OCI-LY7 (cell line): ENCODE measurements around the gene PACS2.

Experiments
- EZH2phosphoT487 ChIP-seq: fragments of 200-600 bp; sonication (generic); IDR thresholded peaks from 2 replicates; pipeline ENCODE4 v1.6.1; 2018; ENCODE audit warnings: low read depth, borderline replicate concordance, mild to moderate bottlenecking, mixed run types, antibody characterized with exemption, low read length, moderate library complexity, mixed read lengths
- TF ChIP-seq, protein P1 (sequence below): fragments of 200-600 bp; sonication (generic); conservative IDR thresholded peaks from 2 replicates; pipeline ENCODE4 v1.5.1; 2014; ENCODE audit warnings: mild to moderate bottlenecking, antibody characterized with exemption, low read length, moderate library complexity, mixed read lengths

DNA sequence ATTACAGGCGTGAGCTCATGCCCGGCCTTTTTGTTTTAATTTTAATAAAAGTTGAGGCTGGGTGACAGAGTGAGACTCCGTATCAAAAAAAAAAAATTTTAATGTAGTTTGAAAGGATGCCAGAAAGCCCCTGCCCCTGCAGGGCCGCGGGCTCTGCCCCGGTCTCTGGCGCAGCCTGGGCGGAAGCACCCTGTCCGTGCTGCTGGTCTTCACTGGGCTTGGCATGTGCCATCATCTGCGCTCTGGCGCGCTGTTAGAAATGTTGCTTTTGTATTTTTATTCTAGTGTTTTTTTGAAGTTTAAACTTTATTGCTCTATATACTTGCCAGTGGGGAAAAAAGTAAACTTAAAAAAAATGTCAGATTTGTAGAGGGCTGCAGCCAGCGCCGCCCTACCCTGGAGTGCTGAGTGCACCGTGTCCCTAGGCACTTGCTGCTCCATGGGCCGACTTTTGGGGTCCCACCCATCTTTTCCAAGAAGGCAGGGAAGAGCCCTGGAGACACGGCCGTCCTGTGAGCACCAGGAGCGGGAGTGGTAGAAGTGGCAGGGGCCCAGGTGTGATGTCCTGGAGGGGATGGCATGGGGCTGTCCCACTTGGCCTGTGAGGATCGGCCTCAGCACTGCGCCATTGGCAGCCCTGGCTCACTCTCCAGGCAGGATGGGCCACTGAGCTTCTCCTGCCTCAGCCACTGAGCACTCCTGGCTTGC is 109.1 kb downstream of the PACS2 start:
- TF ChIP-seq, protein P1, sequence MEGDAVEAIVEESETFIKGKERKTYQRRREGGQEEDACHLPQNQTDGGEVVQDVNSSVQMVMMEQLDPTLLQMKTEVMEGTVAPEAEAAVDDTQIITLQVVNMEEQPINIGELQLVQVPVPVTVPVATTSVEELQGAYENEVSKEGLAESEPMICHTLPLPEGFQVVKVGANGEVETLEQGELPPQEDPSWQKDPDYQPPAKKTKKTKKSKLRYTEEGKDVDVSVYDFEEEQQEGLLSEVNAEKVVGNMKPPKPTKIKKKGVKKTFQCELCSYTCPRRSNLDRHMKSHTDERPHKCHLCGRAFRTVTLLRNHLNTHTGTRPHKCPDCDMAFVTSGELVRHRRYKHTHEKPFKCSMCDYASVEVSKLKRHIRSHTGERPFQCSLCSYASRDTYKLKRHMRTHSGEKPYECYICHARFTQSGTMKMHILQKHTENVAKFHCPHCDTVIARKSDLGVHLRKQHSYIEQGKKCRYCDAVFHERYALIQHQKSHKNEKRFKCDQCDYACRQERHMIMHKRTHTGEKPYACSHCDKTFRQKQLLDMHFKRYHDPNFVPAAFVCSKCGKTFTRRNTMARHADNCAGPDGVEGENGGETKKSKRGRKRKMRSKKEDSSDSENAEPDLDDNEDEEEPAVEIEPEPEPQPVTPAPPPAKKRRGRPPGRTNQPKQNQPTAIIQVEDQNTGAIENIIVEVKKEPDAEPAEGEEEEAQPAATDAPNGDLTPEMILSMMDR = no peak
- no peak for TF ChIP-seq EZH2phosphoT487
